ENCODE measurements around the gene KLHL29. TPM values are rescaled to one million over a fixed set of nuclear protein-coding genes. Genes with fewer than 3 reads are reported as not detected.

KLHL29 gene
- total RNA-seq, 2 experiments from 2014 or later = 0.15 to 0.21 TPM

DNA sequence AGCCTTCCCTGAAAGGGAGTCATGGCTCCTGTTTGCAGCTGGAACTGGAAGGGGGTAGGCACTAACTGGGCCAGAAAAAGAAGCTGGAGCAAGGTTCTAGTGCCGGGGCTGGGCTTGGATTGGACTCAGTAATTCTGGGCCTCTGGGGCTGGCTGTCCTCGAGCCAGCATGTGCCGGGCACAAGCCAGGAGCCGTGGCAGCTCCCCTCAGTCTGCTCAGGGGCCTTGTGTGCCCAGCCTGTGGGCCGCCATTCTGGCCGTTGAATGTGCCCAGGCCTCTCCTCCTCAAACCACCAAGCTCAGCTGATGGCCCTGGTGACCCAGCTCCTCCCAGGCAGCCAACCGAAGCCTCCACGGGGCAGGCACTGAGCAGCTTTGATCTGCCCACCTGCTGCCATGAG lies 119.6 kb downstream of the KLHL29 start:
- CTCF ChIA-PET = no interaction called here
- POLR2A ChIA-PET = no interaction called here

DNA sequence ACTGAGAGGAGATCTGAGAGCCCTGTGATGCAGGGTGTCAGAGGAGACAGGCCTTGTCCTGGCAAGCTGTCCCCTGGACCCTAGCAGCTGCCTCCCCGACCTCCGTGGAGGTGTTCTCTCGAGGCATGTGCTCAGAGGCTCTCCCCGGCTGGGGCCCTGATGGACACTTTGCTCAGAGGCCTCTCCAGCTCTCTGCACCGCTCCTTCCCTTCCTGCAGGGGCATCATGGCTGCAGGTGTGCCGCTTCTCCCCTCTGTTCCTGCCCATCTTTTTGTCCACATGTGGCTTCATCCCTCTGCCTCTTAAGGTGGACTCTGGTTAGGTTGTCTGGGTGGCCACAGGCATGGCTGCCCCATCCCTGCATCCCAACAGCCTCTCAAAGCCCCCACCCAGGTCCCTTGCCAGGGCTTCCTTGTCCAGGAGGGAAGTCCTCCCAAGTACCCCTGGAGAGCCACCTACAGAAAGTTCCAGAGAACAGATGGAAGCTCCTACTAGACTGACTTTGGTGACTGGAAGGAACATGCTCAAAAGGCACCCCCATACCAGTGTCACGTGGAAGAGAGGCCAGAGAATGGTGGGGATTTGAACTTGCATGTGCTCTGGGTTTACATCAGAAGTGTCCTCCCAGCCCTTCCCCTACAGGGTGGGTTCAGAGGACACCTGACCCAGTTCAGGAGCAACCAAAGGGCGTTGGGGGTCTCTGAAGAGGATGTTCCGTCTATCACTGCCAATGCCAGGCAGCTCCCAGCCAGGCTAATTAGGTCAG lies 120.4 kb downstream of the KLHL29 start:
- ChIA-PET CTCF (no interaction called here), POLR2A (no interaction called here)

DNA sequence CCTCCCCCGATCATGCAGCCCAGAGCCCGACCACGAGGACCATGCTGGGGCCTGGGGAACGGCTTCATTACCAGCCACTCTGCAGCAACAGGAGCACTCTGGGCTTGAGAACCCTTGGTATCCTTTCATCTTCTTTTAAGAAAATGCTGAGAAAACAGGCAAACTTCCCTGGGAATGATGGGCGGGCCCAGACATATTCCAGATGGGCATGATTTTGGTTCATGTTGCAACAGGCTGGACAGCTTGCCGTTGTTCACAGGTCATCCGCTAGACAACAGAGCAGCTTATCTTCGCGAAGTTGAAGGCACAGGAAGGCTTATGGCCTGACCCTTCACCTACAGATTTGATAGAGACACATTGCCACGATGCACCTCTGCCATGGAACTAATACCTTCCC lies 121.0 kb downstream of the KLHL29 start:
- CTCF ChIA-PET = no interaction called here
- POLR2A ChIA-PET = no interaction called here

DNA sequence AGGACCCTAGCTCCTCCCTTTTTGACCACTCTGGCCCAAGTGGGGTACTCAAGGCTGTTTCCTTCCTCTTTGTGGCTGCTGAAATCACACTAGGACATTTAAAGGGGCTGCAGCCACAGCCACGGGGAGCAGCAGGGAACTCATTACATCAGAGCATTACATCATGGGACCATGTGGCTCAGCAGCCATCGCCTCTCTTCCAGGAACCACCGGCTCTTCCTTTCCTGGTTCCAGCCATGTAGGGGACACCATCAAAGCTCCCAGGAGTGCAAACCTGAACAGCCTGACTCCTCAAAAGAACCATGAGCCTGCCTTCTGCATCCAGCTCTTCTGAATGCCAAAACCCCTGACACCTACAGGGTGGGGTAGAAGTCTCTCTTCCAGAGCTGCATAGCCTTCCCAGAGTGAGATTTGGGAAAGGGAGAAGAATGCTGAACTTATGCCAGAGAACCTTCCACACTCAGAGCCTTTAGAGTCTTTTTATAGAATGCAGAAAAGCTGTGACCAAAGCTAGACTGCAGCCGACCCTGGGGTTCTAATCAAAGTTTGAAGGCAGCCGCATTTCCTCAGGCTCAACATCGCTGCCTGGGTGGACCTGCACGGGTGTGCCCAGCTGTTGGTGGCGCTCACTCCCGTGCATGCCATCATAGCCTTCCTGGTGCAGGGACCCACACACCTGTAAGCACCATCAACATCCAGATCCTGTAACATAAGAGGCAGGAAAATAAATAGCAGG lies 121.7 kb downstream of the KLHL29 start:
- ChIA-PET POLR2A (no interaction called here), CTCF (no interaction called here)

DNA sequence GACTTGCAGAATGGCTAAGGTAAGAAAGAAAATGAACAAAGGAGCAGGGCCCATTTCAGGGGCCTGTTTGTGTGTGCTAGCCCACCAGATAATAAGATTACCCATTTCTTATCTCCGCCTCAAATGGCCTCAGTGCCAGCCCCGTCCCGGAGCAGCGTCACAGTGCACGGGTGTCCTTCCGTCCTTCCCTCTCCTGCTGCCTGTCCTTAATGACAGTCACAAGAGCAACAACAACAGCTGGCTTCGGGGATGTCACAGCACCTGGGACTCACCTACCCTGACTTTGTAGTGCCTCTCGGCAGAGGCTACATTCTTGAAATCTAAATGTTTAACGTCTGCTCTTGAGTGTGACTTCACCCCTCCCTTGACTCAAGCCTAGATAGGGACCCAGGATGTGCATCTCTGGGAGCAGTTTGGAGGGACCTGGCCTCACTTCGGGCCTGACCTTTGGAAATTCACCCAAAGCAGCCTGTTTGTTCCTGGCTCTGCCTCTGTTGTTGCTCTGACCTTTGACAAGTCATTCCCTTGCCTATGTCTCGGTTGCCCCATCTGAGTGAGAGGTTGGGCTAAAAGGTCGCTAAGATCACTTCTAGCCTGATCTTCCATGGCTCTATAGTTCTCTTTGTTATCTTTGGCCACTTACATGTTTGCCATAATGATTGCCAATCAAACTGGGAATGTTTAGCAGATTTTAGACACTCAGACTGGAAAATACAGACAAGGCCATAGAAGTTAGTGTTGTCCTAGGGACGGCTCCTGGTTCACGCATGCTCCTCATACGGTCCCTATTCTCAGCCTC lies 122.5 kb downstream of the KLHL29 start:
- ChIA-PET CTCF (no interaction called here), POLR2A (no interaction called here)

DNA sequence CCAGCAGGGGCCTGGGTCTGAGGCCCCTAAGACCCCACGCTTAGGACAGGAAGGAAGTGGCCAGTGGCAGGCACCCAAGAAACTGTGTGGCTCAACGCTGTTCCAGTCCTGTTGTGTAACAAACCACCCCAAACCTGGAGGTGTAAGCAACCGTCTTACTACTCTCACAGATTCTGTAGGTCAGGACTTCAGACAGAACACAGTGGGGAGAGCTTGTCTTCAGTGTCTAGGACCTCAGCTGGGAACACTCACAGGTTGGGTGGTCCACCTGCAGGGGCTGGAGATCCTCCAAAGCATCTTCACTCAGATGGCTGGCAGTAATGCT lies 123.0 kb downstream of the KLHL29 start:
- POLR2A ChIA-PET = no interaction called here
- CTCF ChIA-PET = no interaction called here

DNA sequence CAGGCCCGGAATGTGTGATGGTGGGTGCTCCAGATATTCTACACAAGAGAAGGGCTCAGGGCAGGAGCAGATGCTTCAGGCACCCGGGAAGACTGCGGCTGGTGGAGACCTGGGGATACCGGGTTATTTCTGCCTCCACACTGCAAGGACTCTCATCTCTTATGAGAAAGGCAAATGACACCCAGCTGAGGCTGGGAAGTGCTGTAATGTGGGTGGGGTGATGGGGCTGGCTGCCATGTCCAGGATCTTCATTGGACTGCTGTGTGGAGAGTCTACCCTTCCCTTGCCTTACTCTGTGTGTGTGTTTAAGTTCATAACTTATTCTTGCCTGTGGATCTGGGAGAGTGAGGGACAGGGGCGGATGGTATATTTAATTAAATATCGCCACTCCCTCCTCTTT lies 124.1 kb downstream of the KLHL29 start:
- POLR2A ChIA-PET = no interaction called here

DNA sequence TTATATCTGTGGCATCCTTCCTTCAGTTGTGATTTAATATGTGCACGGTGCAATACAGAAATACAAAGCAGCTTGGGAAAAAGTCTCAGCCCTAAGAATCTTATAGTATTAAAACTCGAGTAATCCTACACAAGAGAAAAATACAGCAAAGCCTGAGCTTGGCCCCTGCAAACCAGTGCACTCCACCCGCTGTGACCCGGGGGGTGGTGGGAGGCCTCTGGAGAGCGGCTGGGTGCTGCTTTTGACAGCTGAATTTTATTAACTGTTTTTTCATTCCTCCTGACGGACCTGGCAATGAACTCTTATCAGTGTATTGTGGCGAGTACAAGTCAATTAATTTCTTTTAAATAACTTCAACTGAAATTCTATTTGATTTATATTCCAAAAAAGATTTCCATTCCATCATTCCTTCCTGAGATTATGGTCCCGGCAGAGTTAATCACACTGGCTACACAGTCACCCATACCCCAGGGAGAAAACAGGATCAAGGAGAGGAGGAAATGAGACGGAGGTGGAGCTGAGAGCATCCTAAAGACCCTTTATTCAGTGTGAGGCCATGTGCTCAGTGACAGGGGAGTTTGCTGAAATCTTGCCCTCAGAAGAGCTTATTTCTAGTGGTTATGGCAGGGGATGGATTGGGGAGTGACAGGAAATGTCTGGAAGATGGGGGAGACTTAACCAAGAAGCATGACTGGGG lies 124.8 kb downstream of the KLHL29 start:
- POLR2A ChIA-PET = no interaction called here

More for the DNA sequence above, 124.1 kb downstream of the KLHL29 start:
- CTCF ChIA-PET = no interaction called here

DNA sequence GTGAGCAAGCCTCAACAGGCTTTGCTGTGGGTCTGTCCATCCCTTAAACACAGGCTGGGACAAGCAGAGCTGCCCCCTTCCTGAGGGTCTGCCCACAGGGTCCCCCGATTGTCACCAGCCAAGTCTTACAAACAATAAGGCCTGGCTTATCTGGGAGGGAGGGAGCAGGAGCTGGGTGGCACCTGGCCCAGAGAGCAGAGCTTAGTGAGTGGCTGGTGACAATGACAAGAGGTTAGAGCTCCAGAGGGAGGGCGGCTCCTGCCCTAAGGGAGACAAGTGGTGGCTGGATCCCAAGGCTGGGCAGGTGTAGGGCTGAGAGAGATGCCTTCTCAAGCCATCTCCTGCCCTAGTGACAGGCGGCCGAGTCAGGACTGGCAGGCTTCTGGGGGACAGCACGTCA lies 125.5 kb downstream of the KLHL29 start:
- POLR2A ChIA-PET = no interaction called here
- CTCF ChIA-PET = no interaction called here

More for the DNA sequence above, 124.8 kb downstream of the KLHL29 start:
- CTCF ChIA-PET = no interaction called here

DNA sequence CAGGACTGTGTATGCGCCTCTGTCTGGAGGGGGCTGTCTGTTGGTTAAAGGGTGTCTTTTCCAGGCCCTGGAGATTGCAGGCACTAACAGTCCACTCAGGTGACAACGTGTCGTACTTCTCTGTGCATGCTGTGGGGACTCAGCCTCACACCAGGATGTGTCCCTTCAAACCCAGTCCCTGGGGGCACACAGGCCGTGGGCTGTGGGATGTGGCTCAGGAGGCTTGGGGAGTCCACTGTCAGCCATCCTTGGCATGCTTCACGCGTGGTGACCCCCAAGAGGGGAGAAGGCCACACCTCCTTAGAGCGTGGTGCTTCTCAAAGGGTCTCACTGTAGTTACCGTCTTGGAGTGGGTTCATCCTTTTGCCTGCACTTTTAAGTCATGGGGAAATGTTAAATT lies 127.8 kb downstream of the KLHL29 start:
- POLR2A ChIA-PET = no interaction called here
- CTCF ChIA-PET = no interaction called here

DNA sequence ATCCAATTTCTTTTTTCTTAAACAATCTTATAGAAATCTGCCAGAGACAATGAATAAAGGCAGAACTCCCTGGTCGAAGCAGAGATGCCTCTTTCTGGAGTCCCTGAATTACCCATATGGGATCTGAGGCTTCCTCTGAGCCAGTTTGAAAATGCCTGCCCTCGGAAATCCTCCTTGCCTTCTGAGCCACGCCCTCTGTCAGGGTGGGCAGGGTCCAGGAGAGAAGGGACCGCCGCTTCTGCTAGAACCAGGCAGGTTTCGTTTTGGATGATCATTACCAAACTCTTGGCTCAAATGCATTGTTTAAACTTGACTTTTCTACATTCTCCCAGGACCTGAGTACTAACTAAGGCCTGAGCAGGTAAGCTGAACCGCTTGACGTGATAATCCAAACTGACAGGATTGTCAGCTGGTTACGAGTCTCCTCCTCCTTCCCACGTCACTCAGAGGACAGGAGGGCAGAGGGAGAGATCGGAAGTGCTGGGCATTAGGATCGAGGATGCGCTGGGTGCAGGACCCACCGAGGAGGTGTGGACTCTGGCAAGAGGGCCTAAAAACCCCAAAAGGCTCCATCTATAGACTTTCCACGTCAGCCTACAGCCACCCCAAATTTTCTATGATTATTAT lies 128.4 kb downstream of the KLHL29 start:
- ChIA-PET POLR2A (no interaction called here), CTCF (no interaction called here)

DNA sequence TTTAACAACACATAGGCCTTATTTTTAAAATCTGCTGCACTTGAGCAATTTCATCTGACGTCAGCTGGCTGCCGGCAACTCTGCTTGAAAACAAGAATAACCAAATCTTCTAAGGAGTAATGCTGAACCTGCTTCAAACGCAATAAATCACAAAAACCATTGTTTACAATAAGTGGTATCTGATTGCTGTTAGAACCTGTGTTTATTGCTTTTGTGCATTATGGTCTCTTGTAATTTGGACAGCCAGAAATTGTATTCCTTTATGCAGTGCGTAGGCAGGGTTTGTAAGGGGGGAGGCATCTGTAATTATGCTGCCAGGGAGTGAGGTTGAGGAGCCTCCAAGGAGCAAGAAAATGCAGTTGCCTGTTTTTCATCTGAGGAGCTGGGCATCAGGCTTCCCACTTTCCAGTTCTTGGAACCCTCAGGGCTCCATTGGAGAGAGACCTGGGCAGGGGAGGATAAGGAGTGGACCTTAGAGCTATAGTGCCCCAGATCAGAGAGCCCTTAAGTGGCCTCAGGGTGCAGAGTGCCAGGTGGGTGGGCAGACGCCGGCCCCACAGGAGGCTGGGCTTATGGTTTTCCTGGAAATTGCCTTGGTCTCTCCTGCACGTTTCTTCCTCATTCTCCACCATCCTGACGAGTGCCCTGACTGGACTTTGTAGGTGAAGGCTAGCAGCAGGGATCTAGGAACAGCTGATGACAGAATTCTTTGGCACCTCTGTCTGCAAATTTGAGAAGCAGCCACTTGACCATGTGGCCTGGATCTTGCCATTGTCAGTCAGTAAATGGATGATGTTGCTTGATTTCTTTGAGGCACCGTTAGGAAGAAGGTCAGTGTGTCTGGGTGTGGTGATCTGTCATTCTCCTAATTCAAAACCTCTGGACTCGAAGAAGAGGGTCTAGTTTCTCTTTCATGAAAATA lies 129.2 kb downstream of the KLHL29 start:
- POLR2A ChIA-PET = no interaction called here
- CTCF ChIA-PET = no interaction called here

DNA sequence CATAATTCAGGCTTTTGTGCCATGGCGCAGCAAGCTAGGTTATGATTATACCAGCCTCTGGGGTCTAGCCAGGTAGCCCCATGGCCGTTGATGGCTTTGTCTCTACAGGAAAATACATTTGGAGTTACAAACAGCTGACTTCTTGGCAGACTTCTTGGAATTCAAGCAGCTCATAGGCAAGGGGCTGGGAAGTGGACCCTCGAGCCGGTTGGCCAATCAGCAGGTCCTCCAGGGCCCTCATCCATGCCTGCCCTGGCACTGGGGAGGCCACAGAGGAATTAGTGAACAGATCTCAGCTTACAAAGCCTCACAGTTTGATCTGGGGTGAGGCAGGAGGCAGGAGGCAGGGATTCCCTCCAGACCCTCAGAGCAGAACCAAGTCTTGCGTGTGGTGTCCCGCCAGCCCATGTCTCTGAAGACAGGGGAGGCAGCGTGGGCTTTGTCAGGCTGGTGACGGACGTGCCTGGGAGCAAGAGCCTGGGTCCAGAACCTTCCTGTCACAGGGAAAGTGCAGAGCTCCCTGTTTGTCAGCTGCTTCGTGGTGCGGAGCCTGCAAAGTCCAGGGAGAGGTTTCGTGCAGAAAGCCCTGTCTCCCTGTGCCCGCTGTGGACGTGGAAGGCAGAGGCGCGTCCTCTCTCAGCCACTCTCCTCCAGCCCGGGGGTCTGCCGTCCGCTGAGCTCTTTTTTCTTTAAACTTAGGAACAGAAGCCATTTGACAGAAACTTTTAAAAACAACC lies 131.7 kb downstream of the KLHL29 start:
- ChIA-PET POLR2A (no interaction called here), CTCF (no interaction called here)

DNA sequence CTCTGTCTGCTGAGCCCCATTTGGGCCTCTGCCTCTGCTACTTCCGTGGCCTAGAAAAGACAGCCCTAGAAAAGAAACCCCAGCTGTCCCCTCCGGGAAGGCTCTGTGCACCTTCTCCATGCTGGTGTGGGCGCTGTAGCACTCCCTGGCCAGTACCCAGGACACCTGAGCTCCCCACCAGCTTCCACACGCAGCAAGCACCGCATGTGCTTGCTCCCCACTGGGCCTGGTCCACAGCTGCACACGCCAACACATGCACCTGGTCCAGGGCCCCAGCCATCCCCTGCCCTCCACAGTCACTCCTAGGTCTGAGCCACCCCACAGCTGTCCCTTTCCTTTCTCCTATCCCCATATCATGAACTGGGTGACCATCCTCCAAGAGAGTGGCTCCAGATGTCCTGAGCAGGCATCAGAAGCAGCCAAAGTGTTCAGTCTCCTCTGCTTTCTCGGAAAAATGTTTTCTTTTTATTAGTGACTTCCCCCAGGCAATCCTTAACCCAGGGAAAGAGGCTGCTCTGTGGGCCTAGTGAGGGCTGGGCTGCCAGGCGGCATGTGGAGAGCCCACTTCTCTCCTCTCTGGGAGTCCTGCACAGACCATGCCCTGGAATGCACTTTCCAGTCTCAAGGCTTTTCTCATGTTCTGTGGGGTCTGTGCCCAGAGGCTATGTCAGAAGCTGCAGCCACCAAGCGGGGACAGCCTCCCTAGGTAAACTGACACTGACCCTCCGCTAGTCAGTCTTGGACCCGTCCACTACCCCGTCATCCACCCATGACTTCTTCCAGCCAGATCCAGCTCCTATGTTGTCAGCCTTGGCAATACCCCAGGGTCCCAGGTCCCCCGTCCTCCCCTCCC lies 133.7 kb downstream of the KLHL29 start:
- ChIA-PET CTCF (no interaction called here), POLR2A (no interaction called here)

DNA sequence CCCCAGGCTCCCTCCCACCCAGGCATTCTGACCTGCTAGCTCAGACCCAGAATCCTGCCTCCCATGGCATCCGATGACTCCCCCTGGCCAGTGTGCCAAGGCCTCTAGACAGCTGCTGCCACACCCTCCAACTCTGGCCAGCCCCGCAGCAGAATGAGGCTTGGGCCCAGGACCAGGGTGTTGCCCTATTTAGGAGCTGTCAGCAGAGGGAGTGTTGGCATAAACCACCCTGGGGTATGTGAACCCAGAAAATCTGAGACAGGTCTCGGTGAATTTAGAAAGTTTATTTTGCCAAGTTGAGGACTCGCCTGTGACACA lies 134.3 kb downstream of the KLHL29 start:
- ChIA-PET CTCF (no interaction called here), POLR2A (no interaction called here)

DNA sequence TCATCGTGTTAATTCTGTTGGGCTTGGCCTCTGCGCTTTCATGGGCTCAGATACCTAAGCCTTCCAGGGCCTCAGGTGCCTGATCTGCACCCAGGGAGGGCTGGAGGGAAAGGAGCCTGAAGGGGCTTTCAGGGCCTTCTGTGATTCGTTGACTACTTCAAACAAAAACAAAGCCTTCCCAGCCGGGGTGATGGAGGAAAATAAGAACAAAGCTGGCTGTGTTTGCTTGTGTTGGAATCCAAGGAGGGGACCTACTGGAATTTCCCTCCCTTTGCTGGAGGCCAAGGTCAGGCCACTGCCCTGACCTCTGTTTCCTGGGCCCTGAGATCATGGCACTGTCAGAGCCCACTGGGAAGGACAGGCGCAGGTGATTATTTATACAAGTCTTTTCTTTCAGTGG lies 135.3 kb downstream of the KLHL29 start:
- POLR2A ChIA-PET = no interaction called here
- CTCF ChIA-PET = no interaction called here

DNA sequence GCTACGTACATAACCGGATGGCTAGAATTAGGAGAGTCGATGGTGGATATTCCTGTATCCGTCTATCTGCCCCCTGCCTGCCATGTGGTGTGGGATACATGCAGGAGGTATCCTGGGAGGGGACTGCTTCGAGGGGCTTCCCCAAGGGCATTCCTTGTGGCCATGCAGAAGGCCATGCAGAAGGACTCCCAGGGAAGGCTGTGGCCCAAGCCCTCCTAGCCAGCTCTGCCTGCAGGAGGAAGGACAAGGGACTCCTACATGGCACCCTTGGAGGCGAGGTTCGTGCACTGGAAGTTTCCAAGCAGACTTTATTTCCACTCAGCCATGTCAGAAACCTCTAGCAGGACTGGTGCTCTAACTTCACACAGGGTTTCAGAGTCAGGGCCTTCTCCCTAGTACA lies 136.1 kb downstream of the KLHL29 start:
- ChIA-PET CTCF (no interaction called here), POLR2A (no interaction called here)

Measured in activated CD8-positive, alpha-beta memory T cell treated with anti-CD3 and anti-CD28 coated beads for 36 hours (primary cell).